Mammary epithelial cell (primary cell): ENCODE measurements around the gene ULK4.

Experiments used
- EZH2 ChIP-seq: IDR thresholded peaks from 2 replicates; pipeline ENCODE4 v1.6.1; 2012; ENCODE audit warnings: low read length, inconsistent platforms, borderline replicate concordance
- TF ChIP-seq, protein P1 (sequence below), 2 donors: IDR thresholded peaks in 1 of 2; conservative IDR thresholded peaks in 1 of 2; 2 replicates each; pipeline ENCODE4 v1.5.1; 2011 to 2012; ENCODE audit warnings: inconsistent platforms in 2 of 2, low read length in 2 of 2, mild to moderate bottlenecking in 2 of 2, control low read depth in 1 of 2, low read depth in 1 of 2; ENCODE audit not compliant: insufficient read depth in 1 of 2; ENCODE audit errors: extremely low read depth in 1 of 2

- TF ChIP-seq EZH2: no peak
- TF ChIP-seq, protein P1, sequence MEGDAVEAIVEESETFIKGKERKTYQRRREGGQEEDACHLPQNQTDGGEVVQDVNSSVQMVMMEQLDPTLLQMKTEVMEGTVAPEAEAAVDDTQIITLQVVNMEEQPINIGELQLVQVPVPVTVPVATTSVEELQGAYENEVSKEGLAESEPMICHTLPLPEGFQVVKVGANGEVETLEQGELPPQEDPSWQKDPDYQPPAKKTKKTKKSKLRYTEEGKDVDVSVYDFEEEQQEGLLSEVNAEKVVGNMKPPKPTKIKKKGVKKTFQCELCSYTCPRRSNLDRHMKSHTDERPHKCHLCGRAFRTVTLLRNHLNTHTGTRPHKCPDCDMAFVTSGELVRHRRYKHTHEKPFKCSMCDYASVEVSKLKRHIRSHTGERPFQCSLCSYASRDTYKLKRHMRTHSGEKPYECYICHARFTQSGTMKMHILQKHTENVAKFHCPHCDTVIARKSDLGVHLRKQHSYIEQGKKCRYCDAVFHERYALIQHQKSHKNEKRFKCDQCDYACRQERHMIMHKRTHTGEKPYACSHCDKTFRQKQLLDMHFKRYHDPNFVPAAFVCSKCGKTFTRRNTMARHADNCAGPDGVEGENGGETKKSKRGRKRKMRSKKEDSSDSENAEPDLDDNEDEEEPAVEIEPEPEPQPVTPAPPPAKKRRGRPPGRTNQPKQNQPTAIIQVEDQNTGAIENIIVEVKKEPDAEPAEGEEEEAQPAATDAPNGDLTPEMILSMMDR (conservative IDR thresholded peaks at IDR 0.05 in 1 of 2, IDR thresholded peaks at IDR 0.05 in 1 of 2; ENCODE audit: extremely low read depth in 1 of 2, insufficient read depth in 1 of 2, low read depth in 1 of 2, low read length in 2 of 2): no peak
Measured at GRCh38 chr3:41985018-41985417, 23.1 kb upstream of the ULK4 start.
